HG02610 (cell line): ENCODE results near the gene STPG2.
"Not testable (repeated sequence)": the region's sequence is repeated elsewhere in the genome, so short reads cannot be mapped to it uniquely, and the experiment has no call there.

Source experiments
- ATAC-seq: cut with Tn5 transposase; IDR thresholded peaks from one replicate; pipeline ENCODE4 v1.9.1; 2021; ENCODE audit warnings: mild to moderate bottlenecking, moderate library complexity; ENCODE audit not compliant: unreplicated experiment

STPG2 gene

DNA sequence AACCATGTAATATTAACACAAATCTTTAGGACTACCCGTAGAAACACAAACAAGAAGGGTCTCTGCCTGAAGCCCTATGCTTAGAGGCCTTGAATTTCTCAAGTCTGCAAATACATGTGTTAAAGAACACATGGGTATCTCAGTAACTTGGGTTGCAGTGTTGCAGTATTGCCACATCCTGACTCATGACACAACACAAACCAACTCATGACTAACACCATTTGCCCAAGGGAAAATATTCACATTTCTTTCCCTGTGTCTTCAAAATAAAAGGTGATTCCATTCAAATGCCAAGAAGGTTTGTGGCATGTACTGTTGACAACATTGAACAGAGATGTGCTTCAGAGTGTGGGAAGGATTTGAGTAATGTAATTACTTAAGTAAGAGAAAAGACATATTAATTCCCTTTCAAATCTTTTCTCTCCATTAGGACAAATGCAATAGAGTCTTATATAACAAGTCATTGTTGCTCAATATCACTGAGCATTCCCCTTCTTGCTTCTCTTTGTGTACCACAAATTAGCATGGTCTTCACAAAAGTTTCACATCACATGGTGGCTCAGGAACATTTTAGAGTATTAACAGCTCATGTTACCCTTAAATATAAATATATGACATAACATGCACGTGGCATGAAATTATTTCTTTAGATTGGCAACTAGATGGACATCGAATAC is 487.1 kb downstream of the STPG2 start:
- no peak for ATAC-seq

DNA sequence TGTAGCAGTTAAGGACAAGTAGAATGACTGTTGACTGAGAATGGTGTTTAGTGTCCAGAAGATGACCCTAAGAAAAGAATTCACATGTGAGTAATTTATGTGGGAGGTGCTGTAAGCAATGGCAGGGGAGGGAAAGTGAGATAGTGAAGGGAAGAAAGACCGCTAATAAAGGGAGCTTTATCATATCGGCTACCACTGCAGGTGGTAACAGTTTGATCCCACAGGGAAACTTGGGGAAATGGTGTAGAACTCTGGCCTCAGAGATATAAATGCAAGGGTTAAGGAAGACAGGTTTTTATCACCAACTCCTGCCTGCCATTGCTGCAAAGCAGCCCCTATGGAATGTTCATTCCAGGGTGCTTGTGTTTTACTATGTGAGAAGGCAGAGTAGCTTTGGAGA is 489.6 kb downstream of the STPG2 start:
- no peak for ATAC-seq

DNA sequence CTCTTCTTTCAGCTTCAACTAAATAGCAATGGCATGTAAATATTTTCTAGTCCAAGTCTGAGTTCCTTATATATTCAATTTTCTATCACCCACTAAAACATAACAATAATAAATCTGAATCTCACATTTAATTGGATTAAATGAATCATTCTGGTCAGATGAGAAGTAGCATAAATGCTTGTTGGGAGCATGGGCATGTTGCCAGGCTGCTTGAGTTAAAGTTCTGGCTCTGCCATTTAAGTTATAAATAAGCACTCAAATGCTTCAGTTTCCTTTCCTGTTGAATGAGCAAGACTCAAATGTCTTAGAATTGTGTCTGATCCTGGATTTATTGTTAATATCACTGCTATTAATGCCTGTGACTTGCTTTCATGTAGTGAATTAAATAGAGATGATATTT is 496.3 kb downstream of the STPG2 start:
- no peak for ATAC-seq

DNA sequence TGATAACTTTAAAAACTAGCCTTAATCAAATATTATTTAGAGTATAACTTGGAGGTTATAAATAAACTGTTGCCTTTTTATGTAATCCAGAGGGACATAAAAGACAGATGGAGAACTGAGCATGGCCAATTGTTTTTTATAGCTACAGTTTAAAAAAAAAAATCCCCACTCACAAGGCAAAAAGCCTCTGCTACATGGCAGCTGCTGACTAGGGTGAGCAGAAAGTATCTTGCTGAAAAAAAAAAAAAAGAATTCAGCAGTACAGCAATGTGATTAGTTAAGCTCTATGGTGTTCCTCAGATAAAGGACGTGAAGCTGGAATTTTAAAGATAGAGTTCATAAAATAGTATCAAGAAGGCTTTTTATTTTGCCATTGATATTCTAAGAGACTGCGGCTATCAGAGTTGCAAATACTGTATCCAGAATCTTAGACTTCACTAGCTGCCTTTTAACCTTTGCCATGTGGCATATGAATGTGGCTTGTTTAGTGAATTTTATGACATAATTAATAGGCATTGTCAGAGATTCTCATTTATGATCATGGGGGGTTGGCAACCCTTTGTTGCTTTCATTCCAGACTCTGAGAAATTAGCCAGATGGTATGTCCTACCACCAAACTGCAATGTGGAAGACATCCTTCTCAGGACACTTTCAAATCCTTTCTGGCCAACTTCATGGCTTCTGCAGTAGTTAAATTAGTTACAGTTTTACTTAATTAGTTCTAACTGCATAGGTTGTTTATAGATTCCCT is 498.0 kb downstream of the STPG2 start:
- ATAC-seq: no peak

DNA sequence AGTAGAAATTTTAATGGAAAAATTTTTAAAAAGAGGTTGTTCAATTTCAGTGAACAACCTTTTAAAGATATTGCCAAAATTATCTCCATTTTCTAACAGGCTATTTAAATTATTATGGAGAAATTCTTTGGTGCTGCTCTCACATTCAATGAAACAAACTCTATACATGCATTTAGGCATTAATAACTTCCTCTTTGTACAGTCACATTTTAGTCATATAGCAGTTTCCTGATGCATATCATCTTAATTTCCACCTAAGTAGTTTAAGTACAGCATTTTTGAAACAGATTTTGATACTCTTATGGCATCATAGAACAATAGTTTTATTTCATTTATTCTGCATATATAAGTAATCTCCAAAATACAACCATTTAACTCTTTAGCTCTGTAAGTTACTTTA is 500.1 kb downstream of the STPG2 start:
- no peak for ATAC-seq

DNA sequence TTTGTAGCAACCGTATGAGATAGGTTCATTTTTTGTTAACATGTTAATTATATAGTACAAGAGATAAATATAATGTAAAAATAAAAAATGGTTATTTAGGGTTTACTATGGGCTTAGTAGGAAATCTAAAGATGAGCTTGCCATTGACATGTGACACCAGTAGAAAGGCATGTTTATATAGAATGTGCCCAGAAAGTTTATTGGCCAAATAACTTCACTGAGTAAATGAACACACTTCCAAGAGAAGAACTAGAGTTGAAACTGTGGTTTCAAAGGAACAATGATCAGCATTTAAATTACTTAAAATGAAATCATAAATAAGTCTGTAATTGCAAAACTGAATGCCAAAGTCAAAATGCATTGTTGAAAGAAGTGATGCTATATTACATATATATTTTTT is 503.3 kb downstream of the STPG2 start:
- no peak for ATAC-seq

DNA sequence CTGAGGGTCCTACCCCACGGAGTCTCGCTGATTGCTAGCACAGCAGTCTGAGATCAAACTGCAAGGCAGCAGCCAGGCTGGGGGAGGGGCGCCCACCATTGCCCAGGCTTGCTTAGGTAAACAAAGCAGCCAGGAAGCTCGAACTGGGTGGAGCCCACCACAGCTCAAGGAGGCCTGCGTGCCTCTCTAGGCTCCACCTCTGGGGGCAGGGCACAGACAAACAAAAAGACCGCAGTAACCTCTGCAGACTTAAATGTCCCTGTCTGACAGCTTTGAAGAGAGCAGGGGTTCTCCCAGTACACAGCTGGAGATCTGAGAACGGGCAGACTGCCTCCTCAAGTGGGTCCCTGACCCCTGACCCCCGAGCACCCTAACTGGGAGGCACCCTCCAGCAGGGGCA is 509.4 kb downstream of the STPG2 start:
- not testable (repeated sequence) for ATAC-seq

DNA sequence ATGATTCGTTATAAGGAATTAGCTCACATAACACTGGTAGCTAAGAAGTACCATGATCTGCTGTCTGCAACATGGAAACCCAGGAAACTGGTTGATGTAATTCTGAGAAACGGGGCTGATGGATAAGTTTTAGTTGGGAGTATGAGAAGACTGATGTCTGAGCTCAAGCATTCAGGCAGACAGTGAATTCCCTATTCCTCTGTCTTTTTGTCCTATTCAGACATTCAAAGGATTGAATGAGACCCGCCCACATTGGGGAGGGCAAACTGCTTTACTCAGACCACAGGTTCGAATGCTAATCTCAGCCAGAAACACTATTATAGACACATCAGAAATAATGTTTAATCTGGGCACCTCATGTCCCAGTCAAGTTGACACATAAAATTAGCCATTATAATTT is 515.5 kb downstream of the STPG2 start:
- ATAC-seq: no peak

DNA sequence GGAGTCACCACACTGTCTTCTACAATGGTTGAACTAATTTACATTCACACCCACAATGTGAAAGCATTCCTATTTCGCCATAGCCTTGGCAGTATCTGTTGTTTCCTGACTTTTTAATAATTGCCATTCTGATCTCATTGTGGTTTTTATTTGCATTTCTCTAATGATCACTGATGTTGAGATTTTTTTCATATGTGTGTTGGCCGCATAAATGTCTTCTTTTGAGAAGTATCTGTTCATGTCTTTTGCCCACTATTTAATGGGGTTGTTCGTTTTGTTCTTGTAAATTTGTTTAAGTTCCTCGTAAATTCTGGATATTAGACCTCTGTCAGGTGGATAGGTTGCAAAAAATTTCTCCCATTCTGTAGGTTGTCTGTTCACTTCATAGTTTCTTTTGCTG is 519.1 kb downstream of the STPG2 start:
- no peak for ATAC-seq

DNA sequence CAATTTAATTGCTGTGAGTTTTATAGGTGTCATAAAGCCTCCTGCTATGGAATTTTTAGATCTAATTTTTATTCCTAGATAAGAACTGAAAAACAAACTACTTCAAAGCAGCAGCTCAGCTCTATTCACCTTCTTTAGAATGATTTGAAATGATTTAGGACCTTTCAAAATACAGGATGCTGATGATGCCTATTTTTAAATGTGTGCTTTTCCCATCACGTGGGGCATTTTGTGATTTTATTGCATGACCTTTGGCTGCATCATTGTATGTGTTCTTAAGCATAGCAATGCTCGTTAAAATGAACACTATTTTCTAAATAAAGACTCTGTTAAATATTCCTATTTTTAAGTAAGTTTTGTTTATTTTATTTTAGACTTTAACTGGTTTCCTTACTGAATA is 537.3 kb downstream of the STPG2 start:
- no peak for ATAC-seq

DNA sequence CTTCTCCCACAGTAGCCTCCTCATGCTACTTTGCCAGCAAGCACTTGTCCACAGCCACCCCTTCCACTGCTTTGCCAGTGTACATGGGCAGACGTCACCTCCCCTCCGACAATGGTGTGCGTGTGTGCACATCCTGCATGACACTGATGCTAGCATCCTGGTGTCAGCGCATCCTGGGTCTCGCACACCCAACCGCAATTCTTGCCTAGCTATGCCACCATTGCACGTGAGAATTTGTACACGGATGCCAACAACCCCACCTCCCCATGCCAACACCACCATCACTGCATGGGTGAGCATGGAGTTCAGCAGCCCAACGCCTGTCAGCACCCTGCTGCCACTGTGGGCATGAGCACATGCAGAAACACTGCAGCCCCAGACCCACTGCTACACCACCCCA is 550.0 kb downstream of the STPG2 start:
- no peak for ATAC-seq

DNA sequence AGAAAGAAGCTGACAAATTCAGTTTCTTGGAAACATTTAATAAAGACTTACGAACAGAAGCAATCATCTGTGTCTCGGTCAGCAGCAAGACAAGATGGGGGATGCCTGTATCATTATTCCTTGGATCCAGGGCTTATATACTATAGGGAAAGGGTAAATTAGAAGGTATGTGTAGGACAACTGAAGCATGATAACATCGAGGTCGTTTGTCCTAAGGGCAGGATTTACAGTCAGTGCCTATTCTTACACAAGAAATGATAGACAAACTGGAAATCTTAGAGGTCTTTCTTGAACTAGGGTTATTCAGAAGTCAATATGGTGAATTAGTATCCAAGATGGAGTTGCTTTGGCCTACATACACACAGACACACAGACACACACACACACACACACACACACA is 553.0 kb downstream of the STPG2 start:
- no peak for ATAC-seq

DNA sequence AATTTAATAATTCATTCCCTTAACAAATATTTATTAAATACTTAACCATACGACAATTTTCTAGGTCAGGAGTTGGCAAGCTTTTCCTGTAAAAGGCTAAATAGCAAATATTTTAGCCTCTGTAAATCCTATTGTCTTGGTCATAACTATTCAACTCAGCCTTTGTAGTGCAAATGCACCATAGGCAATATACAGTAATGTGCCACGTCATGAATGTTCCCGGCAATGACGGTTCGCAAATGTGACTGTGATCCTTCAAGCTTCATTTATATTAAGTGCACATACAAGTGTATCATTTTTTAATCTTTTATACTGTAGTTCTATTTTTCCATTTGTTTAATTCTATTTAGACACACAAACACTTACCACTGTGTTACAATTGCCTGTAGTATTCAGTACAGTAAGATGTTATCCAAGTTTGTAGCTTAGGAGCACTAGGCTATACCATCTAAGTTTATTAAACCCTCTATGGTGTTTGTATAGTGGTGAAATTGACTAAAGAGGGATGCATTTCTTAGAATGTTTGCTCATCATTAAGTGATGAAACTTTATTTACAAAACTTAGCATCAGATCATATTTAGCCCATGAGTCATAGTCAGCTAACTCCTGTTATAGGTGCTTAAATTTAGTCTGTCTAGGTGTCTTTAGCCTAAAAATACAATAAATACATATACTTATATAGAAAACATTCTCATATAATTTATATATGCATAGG is 553.6 kb downstream of the STPG2 start:
- no peak for ATAC-seq

DNA sequence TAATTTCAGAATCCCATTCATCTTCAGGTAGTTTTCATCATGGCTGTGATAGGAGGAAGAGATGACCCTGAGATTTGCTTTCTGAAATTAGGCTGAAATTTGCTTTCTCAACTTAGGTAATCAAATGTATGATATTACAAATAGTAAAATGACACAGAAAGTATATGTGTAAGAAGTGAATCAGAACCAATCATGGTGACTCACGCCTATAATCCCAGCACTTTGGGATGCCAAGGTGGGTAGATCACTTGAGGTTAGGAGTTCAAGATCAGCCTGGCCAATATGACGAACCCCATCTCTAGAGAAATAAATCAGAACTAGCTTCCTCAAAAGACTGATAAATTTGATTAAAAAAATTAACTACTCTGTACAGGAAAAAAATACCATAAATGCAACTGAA is 555.4 kb downstream of the STPG2 start:
- ATAC-seq: no peak

DNA sequence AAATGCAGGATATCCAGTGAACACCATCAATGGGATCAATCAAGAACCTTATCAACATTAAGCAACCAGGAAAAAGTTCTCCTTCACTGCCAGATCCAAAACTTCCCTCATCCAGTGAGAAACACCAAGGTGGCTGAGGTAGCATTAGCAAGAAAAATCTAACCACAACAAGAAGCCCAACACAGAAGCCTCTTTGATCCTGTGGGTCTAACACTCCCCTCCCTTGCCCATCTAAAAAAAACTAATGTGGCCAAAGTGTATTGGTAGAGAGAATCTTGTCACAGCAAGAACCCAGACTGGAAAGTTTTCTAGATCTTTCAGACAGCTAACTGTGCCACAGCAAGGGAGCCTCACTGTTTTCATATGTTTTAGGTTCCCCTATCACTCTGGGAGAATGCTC is 558.0 kb downstream of the STPG2 start:
- no peak for ATAC-seq

DNA sequence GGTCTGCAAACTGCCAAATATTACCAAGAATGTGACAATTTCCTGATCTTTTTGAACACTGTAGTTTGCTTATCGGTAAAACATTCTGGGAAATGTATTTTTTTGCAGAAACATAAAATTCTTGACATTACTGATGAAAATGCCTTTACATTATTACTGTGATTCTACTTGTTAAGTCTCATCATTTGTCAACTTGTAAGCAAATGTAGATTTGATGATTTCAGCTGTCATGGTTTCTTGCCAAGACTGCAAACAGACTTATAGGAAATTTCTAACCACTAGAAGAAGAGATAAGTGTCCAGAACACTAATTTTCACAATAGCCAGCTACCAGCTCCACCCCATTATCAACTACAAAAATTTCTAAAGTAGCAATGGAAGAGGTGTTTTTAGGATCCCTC is 560.4 kb downstream of the STPG2 start:
- no peak for ATAC-seq

DNA sequence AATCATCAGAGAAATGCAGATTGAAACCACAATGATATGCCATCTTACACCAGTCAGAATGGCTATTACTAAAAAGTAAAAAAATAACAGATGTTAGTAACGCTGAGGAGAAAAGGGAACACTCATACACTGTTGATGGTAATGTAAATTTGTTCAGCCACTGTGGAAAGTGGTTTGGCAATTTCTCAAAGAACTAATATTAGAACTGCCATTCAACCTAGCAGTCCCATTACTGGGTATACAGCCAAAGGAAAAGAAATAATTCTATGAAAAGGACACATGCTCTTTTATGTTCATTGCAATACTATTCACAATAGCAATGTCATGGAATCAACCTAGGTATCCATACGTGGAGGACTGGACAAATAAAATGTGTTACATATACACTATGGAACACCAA is 566.3 kb downstream of the STPG2 start:
- peak; percentile 58 for ATAC-seq

DNA sequence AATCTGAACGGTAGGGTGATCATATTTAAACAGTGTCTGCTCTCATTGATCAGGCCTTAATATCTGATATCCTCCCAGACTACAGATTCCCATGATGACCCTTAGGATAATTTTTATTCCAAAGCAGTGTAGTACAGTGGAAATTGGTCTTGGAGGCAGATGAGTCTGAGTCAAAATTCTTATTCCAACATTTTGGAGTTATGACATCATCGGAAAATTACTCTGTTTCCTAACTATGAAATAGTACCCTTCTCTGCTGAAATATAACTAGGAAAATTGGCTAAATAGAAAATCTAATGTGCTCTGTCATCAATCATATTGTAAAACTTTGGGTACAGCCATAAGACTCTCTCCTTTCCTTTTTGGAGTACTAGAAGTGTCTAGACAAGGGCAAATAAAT is 583.3 kb downstream of the STPG2 start:
- ATAC-seq: no peak

DNA sequence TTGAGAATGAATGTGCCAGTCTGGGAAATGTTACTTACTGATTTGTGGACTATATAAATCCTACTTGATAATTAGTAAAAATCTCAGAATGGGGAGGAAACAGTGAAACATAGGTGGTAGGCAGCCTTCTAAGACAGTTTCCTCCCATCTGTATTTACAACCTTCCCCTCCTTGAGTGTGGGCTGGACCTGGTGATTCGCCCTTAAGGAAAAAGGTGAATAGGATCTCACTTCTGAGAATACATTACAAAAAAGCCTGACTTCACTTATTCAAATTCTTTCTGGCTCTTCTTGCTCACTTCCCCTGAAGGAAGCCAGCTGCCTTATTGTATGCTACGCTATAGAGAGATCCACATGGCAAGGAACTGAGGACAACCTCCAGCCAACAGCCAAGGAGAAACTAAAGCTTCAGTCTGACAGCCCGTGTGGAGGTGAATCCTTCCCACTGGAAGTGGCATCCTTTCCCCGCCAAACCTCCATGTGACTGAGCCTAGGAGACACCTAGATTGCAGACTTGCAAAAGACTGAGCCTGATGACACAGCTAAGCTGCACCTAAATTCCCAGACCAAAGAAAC is 585.0 kb downstream of the STPG2 start:
- no peak for ATAC-seq

DNA sequence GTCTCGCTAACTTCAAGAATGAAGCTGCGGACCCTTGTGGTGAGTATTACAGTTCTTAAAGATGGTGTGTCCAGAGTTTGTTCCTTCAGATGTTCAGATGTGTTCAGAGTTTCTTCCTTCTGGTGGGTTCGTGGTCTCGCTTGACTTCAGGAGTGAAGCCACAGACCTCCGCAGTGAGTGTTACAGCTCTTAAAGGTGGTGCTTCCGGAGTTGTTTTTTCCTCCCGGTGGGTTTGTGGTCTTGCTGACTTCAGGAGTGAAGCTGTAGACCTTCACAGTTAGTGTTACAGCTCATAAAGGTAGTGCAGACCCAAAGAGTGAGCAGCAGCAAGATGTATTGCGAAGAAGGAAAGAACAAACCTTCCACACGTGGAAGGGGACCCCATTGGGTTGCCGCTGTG is 592.6 kb downstream of the STPG2 start:
- ATAC-seq: not testable (repeated sequence)

DNA sequence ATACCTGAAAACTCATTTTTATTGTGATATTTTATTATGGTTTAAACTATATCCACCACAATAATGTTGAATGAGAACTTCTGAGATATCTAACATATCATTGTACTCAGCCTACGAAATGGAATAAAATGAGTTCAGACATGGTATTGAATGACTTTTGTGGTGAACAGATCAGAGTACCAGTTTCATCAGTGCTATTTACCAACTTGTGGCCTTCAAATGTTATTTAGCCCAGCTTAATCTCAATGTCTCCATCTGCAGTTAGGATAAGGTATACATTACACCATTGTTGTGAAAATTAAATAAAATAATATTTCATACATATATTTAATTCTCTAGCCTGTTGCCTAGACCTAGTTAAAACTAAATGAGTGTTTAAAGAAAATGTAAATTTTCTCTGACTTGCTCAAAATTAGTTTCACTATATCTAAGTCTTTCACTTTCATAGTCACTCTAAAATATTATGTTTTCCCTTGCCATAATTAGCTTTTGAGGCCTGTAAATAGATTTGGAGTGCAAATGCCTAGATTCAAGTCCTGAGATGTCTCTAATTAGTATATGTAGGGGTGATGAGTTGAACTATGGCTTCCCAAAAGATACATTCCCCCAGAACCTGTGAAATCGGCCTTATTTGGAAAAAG is 594.2 kb downstream of the STPG2 start:
- peak; percentile 80 for ATAC-seq
